Suppressor macrophage (primary cell): ENCODE measurements around the gene TCF4.

Experiments
- DNase-seq, 4 experiments: peaks; one replicate each; pipeline ENCODE4 v3.0.0-alpha.2; 2020 to 2022

The TCF4 gene

DNA sequence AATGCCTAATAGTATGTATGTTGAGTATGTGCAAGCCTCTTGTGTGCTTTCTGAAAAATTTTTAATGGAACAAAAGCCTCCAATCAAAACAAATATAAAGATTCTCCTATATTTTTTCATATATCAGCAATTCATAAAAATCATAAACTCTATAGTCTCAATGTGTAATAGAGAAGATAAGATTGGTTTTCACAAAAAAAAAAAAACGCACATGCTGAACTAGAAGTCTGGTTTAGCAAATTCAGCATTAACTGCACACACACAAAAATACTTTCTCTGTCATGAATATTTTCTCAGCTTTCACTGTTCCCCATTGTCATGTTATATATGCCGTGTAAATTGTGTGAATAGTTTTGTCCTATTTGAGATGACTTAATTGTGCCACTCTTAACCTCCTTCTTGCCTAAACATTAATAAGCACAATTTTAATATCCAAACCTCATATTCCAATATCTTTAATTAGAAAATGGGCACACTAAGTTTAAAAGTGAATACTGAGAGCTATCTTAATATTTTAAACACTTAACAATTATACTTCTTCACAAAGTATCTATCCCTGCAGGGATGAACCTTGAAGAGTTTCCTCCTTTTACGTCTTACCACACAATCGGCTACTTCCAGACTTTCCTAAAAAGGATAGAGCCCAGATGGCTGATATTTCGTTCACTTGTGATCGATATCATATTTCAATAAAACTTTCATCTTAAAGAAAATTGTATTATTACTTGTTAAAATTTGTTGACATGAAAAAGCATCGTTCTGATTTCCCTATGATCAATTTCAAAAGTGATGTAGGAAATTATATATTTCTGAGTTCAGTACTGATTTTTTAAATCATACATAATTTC lies 242.7 kb downstream of the TCF4 start:
- no peak for DNase-seq

DNA sequence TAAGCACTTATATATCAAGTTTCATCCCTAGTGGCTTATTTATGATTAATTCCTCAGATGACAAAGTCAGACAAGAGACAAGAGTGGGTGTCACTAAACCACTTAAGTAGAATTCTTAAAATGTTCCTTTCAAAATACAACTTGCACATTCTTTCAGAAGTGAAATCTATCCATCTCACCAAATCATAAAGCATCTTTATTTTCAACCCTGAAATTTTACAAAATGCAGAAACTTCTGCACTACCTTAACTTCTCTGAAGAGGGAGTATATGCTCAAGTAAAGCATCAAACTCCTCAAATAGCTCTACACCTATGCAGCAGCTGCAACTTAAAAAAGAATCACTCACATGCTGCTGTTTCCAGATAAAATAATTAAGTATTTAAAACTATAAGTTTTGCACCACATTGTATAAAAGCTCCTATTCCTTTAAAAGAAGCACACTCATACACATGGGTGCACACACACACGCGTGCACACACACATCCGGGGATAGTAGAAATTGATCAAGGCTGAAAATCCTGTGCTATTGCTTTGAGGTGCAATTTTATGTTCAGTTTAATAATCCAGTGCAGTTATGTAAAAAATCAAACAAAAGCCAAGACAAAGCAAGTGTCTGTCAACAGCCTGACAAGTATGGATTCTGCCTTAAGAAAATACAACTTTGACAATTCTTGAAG lies 244.5 kb downstream of the TCF4 start:
- DNase-seq: peak in 2 of 4 experiments; percentile 41 to 52

DNA sequence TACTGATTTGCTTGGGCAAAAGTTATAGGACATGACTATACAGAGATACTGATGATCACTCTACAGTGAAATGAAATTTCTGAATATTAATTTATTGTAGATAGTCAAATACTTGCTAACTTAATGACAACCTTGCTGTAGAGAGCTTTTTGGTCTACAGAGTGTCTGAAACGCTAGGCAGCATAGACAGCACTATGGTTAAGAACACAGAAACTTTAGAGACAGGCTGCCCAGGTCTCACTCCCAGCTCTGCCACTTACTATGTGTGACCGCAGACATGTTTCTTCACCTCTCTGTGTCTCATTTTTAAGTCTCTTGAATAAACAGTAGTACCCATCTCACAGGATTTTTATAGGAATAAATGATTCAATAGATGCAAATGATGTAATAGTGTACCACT lies 247.0 kb downstream of the TCF4 start:
- no peak for DNase-seq

DNA sequence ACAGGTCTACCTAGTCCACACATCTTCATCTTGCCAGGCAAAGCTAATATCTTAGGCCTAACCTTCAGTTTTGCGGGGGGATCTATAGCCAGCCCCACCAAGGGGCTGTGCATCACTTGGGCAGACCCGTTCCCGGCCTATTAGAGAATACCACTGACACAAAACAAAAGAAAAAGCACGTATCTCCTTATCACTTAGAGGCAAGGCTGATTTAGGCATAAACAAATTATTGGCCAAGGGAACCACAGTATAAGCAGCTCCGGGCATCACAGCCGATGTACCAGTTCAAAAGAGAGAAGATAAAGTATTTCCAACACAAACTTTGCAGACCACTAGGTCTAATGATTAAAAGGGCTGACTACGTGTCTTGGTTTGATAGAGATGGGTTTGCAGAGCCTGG lies 248.0 kb downstream of the TCF4 start:
- DNase-seq: no peak

DNA sequence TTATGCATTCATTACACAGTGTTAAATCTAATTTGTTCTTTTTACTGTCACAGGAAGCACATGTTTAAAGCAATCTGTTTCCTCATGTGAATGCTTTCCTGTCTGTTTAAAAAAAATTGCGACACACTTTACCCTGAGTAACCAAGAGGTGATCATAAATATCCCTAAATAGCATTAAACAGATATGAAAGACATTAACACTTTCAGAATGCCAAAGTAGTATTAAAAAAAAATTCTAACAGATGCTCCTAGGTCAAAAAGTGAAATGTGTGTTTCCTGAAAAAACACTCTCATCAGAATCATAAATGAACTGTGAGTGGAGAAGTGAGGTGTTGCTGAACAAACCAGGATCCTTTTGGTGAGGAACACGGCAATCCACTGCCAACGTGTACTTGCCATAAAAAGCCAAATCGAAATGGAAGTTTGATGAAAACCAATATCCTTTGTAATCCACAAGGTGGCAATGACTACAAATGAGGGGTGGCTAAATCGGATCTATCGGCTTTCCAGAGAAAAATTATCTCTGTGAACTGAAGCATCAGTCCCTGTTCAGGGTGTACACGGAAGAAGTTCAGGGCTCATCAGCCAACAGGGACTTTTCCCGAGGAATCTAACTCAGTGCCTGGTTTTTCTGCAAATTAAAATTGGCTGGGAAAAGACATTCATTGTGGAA lies 248.9 kb downstream of the TCF4 start:
- peak in 2 of 4 experiments; percentile 46 to 49 for DNase-seq

GRCh38 chr18:55337908-55338521 lies 250.0 kb downstream of the TCF4 start:
- DNase-seq: peak; percentile 50 to 77 (median 68)

DNA sequence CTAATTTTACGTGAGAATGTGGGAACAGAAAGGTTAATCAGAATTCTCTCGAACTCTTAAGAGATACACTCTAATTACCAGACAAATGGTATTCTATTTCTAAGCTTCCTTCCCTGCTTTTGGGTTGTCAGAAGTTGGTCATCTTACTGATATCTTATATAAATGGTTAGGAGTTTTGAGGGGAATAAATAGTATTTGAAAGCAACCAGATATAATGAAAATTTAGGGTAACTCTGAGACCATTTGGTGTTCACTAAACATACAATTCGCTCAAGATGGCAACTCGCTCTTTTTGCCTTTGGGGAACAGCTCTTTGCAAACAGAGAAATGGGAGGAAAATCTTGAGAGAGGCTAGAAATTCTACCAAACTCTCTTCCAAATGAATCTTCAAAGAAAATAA lies 250.9 kb downstream of the TCF4 start:
- DNase-seq: no peak

- no peak for DNase-seq
Measured at GRCh38 chr18:55336438-55337100, 251.4 kb downstream of the TCF4 start.

DNA sequence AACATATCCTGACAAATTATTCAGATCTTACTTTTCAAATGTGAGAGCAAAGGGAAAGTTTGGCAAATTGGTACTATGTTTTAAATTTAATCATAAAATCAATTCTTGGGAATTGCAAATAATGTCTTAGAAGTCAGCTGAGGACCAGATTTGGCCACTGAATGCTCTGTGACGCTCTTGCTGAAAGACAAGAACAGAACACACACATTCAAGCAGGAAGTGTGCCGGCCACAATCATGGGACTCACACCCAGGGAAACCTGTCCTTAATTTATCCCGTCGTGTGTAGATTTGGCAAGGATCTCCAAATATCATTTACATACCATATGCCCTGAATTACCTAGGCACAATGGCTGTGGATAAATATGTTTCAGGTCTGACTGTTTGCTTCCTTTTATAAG lies 253.1 kb downstream of the TCF4 start:
- DNase-seq: peak; percentile 9 to 50 (median 47)

DNA sequence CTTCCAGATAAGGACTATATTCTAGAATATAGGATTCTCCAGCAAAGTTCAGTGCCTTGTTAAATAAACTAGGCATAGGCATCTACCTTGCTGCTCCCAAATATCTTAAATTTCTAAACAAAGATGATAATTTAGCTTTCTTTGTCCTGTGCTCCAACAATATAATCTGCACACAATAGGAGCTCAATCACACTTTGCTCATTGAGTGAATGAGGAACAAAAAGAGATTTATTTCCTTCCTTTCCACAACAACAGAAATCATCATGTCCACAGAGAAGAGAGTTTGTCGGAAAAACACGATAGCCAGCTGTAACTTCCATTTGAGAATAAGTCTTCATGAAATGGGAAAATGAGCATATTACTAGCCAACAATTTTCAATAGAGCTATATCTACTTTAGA lies 256.7 kb downstream of the TCF4 start:
- DNase-seq: no peak

GRCh38 chr18:55328301-55328700 lies 259.7 kb downstream of the TCF4 start:
- peak; percentile 33 to 79 (median 62) for DNase-seq

DNA sequence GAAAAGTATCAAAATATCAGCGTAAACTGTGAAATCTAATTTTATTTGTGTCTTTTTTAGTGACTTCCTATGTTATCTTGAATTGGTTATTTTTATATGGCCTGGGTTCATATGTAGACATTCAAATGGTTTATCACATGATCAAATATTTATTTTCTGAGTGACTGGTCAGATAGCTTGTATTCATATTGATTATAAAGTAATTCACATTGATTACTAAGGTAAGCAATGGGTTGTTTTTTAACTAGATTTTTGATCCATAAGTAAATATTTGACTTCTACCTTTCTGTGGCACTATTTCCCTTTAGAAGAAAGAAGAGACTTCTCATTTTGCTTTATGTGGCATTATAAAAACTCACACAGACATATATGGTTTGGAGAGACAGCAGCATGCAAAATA lies 260.5 kb downstream of the TCF4 start:
- no peak for DNase-seq

DNA sequence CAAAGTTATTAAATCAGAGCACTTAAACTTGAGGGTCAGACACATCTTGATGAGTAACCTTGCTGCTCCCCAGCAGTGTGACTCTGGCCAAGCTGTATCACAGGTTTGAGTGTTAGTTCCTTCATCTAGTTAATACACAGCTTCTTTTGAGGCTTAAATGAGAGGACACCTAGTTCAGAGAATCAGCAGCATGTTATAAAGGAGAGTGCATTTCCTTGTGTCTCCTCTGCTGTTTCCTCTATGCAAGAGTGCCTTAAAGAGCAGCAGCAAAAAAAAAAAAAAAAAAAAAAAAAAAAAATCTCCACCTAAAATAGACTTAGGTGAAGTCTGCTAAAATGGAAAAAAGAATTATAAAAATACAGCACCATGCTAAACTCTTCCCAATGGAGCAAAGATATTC lies 261.9 kb downstream of the TCF4 start:
- no peak for DNase-seq

DNA sequence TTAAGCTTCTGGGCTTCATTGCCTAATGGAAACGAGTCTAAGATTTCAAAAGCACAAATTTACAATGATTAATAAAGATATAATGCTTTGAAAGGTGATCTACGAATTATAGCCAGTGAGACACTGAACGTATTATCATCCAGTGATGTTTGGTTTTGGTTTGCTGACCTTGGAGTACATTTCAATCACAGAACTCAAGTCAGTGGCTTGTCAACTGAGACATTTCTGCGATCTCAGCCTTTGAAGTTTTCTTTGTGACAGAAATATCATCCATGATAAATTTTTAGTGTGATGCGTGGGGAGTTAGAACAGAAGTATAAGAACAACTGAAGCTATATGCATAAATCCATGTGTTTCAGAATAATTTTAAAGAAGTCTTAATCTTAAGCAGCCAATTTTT lies 263.8 kb downstream of the TCF4 start:
- no peak for DNase-seq

DNA sequence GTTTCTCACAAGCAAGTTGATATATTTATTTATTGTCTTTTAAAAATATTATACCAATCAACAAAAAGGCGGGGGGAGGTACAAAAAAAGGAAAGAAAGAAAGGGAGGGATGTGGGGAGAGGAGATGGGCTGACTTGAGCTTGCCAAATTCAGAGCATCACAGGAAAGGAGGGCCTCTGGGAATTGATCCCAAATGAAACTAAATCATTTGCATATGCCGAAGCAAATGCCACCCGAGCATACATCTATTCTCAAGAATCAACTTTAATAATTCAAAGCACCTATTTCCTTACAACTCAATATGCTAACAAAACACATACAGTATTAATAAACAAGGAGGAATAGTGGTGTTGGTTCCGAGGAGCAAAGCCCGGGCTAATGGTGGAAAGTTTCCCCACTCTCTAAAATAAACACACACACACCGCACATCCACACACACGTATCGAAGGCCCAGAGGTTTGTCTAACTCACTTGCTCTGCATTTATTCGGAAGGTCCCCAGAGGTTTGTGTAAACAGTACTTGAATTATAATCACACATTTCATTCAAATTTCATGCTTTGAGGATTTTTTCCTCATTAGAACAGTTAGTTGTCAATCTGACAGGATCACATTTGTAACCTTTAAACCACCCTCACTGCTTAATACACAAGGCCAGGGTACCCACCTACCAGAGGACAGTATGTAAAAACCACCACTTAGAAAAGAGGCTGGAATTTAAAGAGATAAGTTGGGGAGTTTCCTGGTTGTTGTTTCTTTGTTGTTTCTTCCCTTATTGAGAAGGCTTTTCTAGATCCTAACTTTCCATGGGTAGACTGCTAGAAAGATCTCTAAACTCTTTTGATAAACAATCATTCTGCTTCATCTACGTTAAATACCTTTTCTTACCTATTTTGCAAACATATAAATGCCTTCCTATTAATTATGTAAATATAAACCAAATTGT lies 264.7 kb downstream of the TCF4 start:
- DNase-seq: no peak

GRCh38 chr18:55322178-55322735 lies 265.7 kb downstream of the TCF4 start:
- peak; percentile 61 to 86 (median 83) for DNase-seq

GRCh38 chr18:55321265-55322177 lies 266.5 kb downstream of the TCF4 start:
- peak; percentile 92 to 95 (median 94) for DNase-seq

DNA sequence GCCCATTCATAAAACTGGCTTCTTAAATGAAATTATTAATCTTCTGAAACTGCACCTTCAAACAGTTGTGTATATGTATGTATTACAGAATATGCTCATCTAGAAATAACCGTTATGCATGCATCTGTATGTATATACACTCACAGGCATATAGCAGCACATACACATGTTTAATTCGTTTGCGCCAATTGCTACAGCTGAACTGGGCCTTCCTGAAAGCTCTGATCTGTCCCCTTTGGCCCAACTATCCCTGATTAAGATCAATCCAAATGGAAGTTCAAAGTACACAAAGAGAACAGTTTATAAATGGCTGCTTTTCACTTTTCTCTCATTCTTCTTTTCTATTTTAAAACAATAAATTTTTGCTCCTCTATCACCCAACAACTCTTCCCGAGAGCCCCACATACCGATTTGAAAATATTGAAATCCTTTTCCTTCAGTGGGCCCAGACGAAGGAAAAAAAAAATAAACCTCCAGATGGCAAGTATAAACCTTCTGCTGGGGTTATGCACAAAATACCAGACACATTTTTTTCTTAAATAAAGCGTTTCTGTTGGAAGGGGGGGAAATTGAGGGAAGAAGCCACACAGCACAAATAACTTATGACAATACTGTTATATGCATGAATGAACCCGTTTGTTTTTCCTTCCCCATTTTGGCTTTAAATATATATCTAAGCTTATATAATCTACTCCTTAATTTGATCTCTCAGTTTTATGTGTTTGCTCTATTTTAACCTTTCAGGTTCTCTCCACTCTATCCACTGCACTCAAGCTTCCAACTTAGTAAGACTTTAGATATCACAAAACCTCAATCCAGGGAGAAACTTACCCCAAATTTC lies 267.3 kb downstream of the TCF4 start:
- DNase-seq: peak in 1 of 4 experiments; percentile 36
